GM18858 (cell line): ENCODE data around the gene ACSS3.
"Not testable (repeated sequence)": the region's sequence is repeated elsewhere in the genome, so short reads cannot be mapped to it uniquely, and the experiment has no call there.

Source experiments
- ATAC-seq: cut with Tn5 transposase; IDR thresholded peaks from one replicate; pipeline ENCODE4 v1.9.1; 2021; ENCODE audit not compliant: unreplicated experiment

The ACSS3 gene

GRCh38 chr12:81164827-81165226 is 86.9 kb downstream of the ACSS3 start:
- no peak for ATAC-seq

- ATAC-seq, result no peak
Measured at GRCh38 chr12:81166790-81167189, 88.9 kb downstream of the ACSS3 start.

GRCh38 chr12:81167694-81168093 is 89.8 kb downstream of the ACSS3 start:
- ATAC-seq, result no peak

GRCh38 chr12:81168445-81168844 is 90.6 kb downstream of the ACSS3 start:
- no peak for ATAC-seq

GRCh38 chr12:81170072-81170471 is 92.2 kb downstream of the ACSS3 start:
- ATAC-seq, result no peak

- no peak for ATAC-seq
Measured at GRCh38 chr12:81172851-81173250, 95.0 kb downstream of the ACSS3 start.

GRCh38 chr12:81174664-81175063 is 96.8 kb downstream of the ACSS3 start:
- ATAC-seq, result no peak

GRCh38 chr12:81176796-81177195 is 98.9 kb downstream of the ACSS3 start:
- ATAC-seq, result no peak

- ATAC-seq, result no peak
Measured at GRCh38 chr12:81181691-81182090, 103.8 kb downstream of the ACSS3 start.

GRCh38 chr12:81187686-81188085 is 109.8 kb downstream of the ACSS3 start:
- ATAC-seq, result no peak

GRCh38 chr12:81196595-81196994 is 118.7 kb downstream of the ACSS3 start:
- ATAC-seq, result no peak

GRCh38 chr12:81200561-81200960 is 122.7 kb downstream of the ACSS3 start:
- ATAC-seq, result not testable (repeated sequence)

- ATAC-seq, result no peak
Measured at GRCh38 chr12:81203671-81204204, 125.9 kb downstream of the ACSS3 start.

- no peak for ATAC-seq
Measured at GRCh38 chr12:81205416-81205815, 127.5 kb downstream of the ACSS3 start.

- ATAC-seq, result no peak
Measured at GRCh38 chr12:81206429-81206828, 128.6 kb downstream of the ACSS3 start.

GRCh38 chr12:81207173-81207572 is 129.3 kb downstream of the ACSS3 start:
- ATAC-seq, result no peak

- no peak for ATAC-seq
Measured at GRCh38 chr12:81207664-81208063, 129.8 kb downstream of the ACSS3 start.

- no peak for ATAC-seq
Measured at GRCh38 chr12:81208187-81208911, 130.5 kb downstream of the ACSS3 start.

- no peak for ATAC-seq
Measured at GRCh38 chr12:81209012-81209411, 131.1 kb downstream of the ACSS3 start.

- ATAC-seq, result not testable (repeated sequence)
Measured at GRCh38 chr12:81209772-81210225, 131.9 kb downstream of the ACSS3 start.

- ATAC-seq, result no peak
Measured at GRCh38 chr12:81211306-81211705, 133.4 kb downstream of the ACSS3 start.

- no peak for ATAC-seq
Measured at GRCh38 chr12:81212996-81213696, 135.3 kb downstream of the ACSS3 start.
